ENCODE measurements around the gene SPATA6. TPM values are rescaled to one million over a fixed set of nuclear protein-coding genes. Genes with fewer than 3 reads are reported as not detected.
A peak's percentile ranks its signal among the peaks of the same experiment; 100 is the strongest.

Gene SPATA6
- polyA plus RNA-seq, 3 donors = 7.4 to 8.0 (median 7.8) TPM

DNA sequence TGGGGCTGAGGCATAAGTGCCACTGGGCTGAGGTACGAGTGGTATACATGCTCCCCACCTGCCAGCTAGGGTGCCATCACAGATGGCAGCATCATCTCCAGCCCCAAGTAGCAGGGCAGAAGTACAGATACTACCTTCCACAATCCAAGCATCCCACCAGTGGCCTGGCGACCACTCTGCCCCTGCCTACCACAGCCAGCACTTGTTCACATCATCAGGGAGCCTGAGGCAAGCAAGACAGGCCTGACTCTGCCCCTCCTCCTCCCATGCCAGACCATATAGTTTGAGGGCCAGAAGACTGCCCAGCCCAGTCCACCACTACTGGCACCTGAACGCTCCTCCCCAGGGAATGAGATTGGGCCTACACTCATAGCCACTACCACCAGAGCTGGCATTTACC is 84.6 kb downstream of the SPATA6 start:
- DNase-seq = no peak
- intact Hi-C loops (cut with micrococcal nuclease) = no loop called here
- Mint-ChIP-seq H3K4me3 (no peak overlapping the region), H3K27me3 (ENCODE audit: low read depth in 3 of 3) (no peaks in the 10 kb centered on the region), H3K27ac (peak overlapping the region in 1 of 7 donors; percentile 11), H3K36me3 (no peaks in the 10 kb centered on the region), H3K4me1 (no peaks in the 10 kb centered on the region), H3K9me3 (peaks cover 0 to 6% (median 4%) of the 10 kb centered on the region in 7 donors)
- no peaks in the 10 kb centered on the region for H4K20me1 ChIP-seq (ENCODE audit: insufficient read depth, low read length)
- no peaks in the 10 kb centered on the region for H3K36me3 ChIP-seq (replicated peaks in 1 of 2; ENCODE audit: control insufficient read depth in 1 of 2, insufficient read depth in 2 of 2, low read length in 2 of 2)
- H3K4me2 ChIP-seq (replicated peaks; ENCODE audit: extremely low read depth, low read length, poor library complexity, severe bottlenecking) = no peak overlapping the region
- no peak overlapping the region for H3K9ac ChIP-seq (ENCODE audit: insufficient read depth, low read length, poor library complexity, severe bottlenecking)
- H3K27me3 ChIP-seq (ENCODE audit: control insufficient read depth in 2 of 2, insufficient read depth in 2 of 2, low read length in 2 of 2) = no peaks in the 10 kb centered on the region
- H3K27ac ChIP-seq (ENCODE audit: low read depth in 1 of 2, low read length in 2 of 2) = no peak overlapping the region
- H3K4me3 ChIP-seq (replicated peaks in 1 of 3; ENCODE audit: low read depth in 2 of 3, low read length in 3 of 3) = no peak overlapping the region
- H3K9me3 ChIP-seq (replicated peaks in 1 of 2; ENCODE audit: control insufficient read depth in 1 of 2, insufficient read depth in 1 of 2, low read length in 2 of 2) = peaks cover 0 to 11% of the 10 kb centered on the region in 2 donors
- H2AFZ ChIP-seq (ENCODE audit: insufficient read depth, low read depth, low read length, poor library complexity, severe bottlenecking) = no peak overlapping the region
- TF ChIP-seq CTCF (IDR thresholded peaks at IDR 0.05) = no peak
- WGBS (ENCODE audit: insufficient coverage) = 100% methylated on average over 3 of the region's 3 CpGs
- no peaks in the 10 kb centered on the region for H3K79me2 ChIP-seq (ENCODE audit: insufficient read depth, low read length)
- no peaks in the 10 kb centered on the region for H3K4me1 ChIP-seq (ENCODE audit: control insufficient read depth in 1 of 2, insufficient read depth in 2 of 2, low read length in 2 of 2)

DNA sequence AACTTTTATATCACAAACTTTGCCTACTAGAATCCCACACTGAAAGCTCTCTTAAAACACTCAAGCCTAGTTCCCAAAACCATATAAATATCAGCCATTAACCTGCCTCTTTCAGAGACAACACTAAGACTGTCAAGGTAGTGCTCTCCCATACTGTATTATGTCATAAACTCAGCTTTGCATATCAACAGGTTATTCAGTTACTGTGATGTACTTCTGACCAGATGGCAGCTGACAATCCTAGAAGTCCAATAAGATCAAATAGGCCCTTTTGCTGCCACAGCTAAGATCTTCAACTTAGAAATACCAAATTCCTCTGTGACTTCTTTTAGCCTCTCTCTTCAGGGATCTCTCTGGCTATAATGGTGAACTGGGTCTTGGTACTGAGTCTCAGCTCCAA is 97.2 kb downstream of the SPATA6 start:
- Histone ChIP-seq H4K20me1 (ENCODE audit: insufficient read depth, low read length) (no peaks in the 10 kb centered on the region), H3K4me2 (replicated peaks; ENCODE audit: extremely low read depth, low read length, poor library complexity, severe bottlenecking) (no peak overlapping the region), H3K36me3 (replicated peaks in 1 of 2; ENCODE audit: control insufficient read depth in 1 of 2, insufficient read depth in 2 of 2, low read length in 2 of 2) (peaks cover 0 to 6% of the 10 kb centered on the region in 2 donors), H3K27me3 (ENCODE audit: control insufficient read depth in 2 of 2, insufficient read depth in 2 of 2, low read length in 2 of 2) (no peaks in the 10 kb centered on the region), H3K27ac (ENCODE audit: low read depth in 1 of 2, low read length in 2 of 2) (no peak overlapping the region), H3K4me1 (ENCODE audit: control insufficient read depth in 1 of 2, insufficient read depth in 2 of 2, low read length in 2 of 2) (no peaks in the 10 kb centered on the region), H3K9ac (ENCODE audit: insufficient read depth, low read length, poor library complexity, severe bottlenecking) (no peak overlapping the region), H3K79me2 (ENCODE audit: insufficient read depth, low read length) (no peaks in the 10 kb centered on the region), H3K4me3 (replicated peaks in 1 of 3; ENCODE audit: low read depth in 2 of 3, low read length in 3 of 3) (no peak overlapping the region), H3K9me3 (replicated peaks in 1 of 2; ENCODE audit: control insufficient read depth in 1 of 2, insufficient read depth in 1 of 2, low read length in 2 of 2) (peaks cover 24 to 45% of the 10 kb centered on the region in 2 donors), H2AFZ (ENCODE audit: insufficient read depth, low read depth, low read length, poor library complexity, severe bottlenecking) (no peak overlapping the region)
- Mint-ChIP-seq H3K9me3 (peaks cover 26 to 40% (median 33%) of the 10 kb centered on the region in 7 donors), H3K36me3 (peaks cover 5% of the 10 kb centered on the region in 2 donors), H3K4me3 (no peak overlapping the region), H3K27me3 (ENCODE audit: low read depth in 3 of 3) (no peaks in the 10 kb centered on the region), H3K4me1 (no peaks in the 10 kb centered on the region), H3K27ac (no peak overlapping the region)
- intact Hi-C loops (cut with micrococcal nuclease) = no loop called here
- no peak for DNase-seq
- no peak for TF ChIP-seq CTCF (IDR thresholded peaks at IDR 0.05)

All from CD14-positive monocyte (primary cell).